ENCODE data around the gene ZEB2.

GRCh38 chr2:144362401-144362800 lies 157.5 kb downstream of the ZEB2 start:
- no peak for TF ChIP-seq CTCF (IDR thresholded peaks at IDR 0.05; ENCODE audit: poor library complexity, severe bottlenecking)
- TF ChIP-seq EP300 (conservative IDR thresholded peaks at IDR 0.05; ENCODE audit: poor library complexity, severe bottlenecking): no peak
- no peak for TF ChIP-seq POLR2AphosphoS5 (IDR thresholded peaks at IDR 0.05)
- TF ChIP-seq EZH2 (IDR thresholded peaks at IDR 0.05; ENCODE audit: borderline replicate concordance, insufficient read depth, low read length, poor library complexity, severe bottlenecking): no peak
- no peak for TF ChIP-seq SMC3 (conservative IDR thresholded peaks at IDR 0.05; ENCODE audit: poor library complexity)
